ENCODE results near the gene VPS13A.

VPS13A gene

GRCh38 chr9:77375956-77376532 lies 198.7 kb downstream of the VPS13A start:
- no peak for TF ChIP-seq CTCF (IDR thresholded peaks at IDR 0.05)

GRCh38 chr9:77384406-77384805 lies 207.1 kb downstream of the VPS13A start:
- TF ChIP-seq CTCF (IDR thresholded peaks at IDR 0.05), result no peak

GRCh38 chr9:77386187-77386586 lies 208.9 kb downstream of the VPS13A start:
- no peak for TF ChIP-seq CTCF (IDR thresholded peaks at IDR 0.05)

GRCh38 chr9:77391834-77392233 lies 214.5 kb downstream of the VPS13A start:
- TF ChIP-seq CTCF (IDR thresholded peaks at IDR 0.05), result no peak

GRCh38 chr9:77392328-77392727 lies 215.0 kb downstream of the VPS13A start:
- no peak for TF ChIP-seq CTCF (IDR thresholded peaks at IDR 0.05)

- no peak for TF ChIP-seq CTCF (IDR thresholded peaks at IDR 0.05)
Observed at GRCh38 chr9:77399964-77400363, 222.6 kb downstream of the VPS13A start.

GRCh38 chr9:77402286-77402685 lies 225.0 kb downstream of the VPS13A start:
- TF ChIP-seq CTCF (IDR thresholded peaks at IDR 0.05), result no peak

- TF ChIP-seq CTCF (IDR thresholded peaks at IDR 0.05), result no peak
Observed at GRCh38 chr9:77403239-77403638, 225.9 kb downstream of the VPS13A start.

Data from LNCAP (cell line).